GM12878 (cell line): Measurements from ENCODE around the gene B4GALNT4. TPM values are rescaled to one million over a fixed set of nuclear protein-coding genes. Genes with fewer than 3 reads are reported as not detected.

Source experiments
- ATAC-seq: fragments of 200-7000 bp; cut with Tn5 transposase; 3 replicates; pipeline ENCODE4 v1.9.1; 2020; ENCODE audit warnings: mild to moderate bottlenecking, moderate library complexity
- BruUV-seq: library from RNA; stranded (reverse); fragments of 400-500 nt; replicated peaks from 2 replicates; lab custom pipeline; 2021; lab: Mats Ljungman, UMichigan
- CTCF ChIA-PET: fragments of 300-600 bp; sonication (Branson Sonifier 250); formaldehyde crosslinking; extraction: SDS; loops from one replicate; lab custom pipeline; 2021; ENCODE audit warnings: inconsistent platforms; lab: Yijun Ruan, JAX
- POLR2A ChIA-PET: fragments of 350-600 bp; formaldehyde crosslinking; extraction: SDS; loops from one replicate; lab custom pipeline; 2021; ENCODE audit warnings: inconsistent platforms; lab: Charles Lee
- RAD21 ChIA-PET: fragments of 300-600 bp; sonication (Branson Sonifier 250); formaldehyde crosslinking; loops from one replicate; lab custom pipeline; 2023; ENCODE audit warnings: antibody characterized with exemption; ENCODE audit not compliant: unreplicated experiment; lab: Charles Lee
- SMC1A ChIA-PET: fragments of 300-600 bp; sonication (Branson Sonifier 250); formaldehyde crosslinking; loops from one replicate; lab custom pipeline; 2023; ENCODE audit not compliant: unreplicated experiment, uncharacterized antibody; lab: Charles Lee
- DNase-seq: peaks from one replicate; pipeline ENCODE4 v3.0.0-alpha.2; 2011; ENCODE audit warnings: low read depth, low spot score
- FAIRE-seq: peaks from 3 replicates; lab custom pipeline; 2011; peaks lifted over from hg19 to GRCh38; lab: Jason Lieb, UNC
- H2AFZ ChIP-seq: 2 replicates; pipeline ENCODE4 v1.6.0; 2011; ENCODE audit warnings: low read depth, low read length, control low read depth; ENCODE audit not compliant: control insufficient read depth
- H3K27ac ChIP-seq: 2 replicates; pipeline ENCODE4 v1.5.1; 2011; ENCODE audit warnings: control low read depth; ENCODE audit not compliant: control insufficient read depth, insufficient read depth
- H3K27me3 ChIP-seq, 2 experiments: replicated peaks in 1 of 2; 2 replicates each; pipeline versions ENCODE4 v1.6.0 to v1.6.1; 2011; ENCODE audit warnings: low read length in 1 of 2; ENCODE audit not compliant: control insufficient read depth in 2 of 2, insufficient read depth in 2 of 2
- H3K36me3 ChIP-seq, 2 experiments: 2 replicates each; pipeline ENCODE4 v1.5.1; 2011; ENCODE audit warnings: low read length in 1 of 2; ENCODE audit not compliant: control insufficient read depth in 2 of 2, insufficient read depth in 2 of 2
- H3K4me1 ChIP-seq: 2 replicates; pipeline ENCODE4 v1.6.1; 2011; ENCODE audit warnings: mild to moderate bottlenecking, low read length, moderate library complexity, mixed read lengths; ENCODE audit not compliant: control insufficient read depth, insufficient read depth
- H3K4me2 ChIP-seq: 2 replicates; pipeline ENCODE4 v1.6.0; 2011; ENCODE audit warnings: control low read depth; ENCODE audit not compliant: control insufficient read depth, insufficient read depth
- H3K4me3 ChIP-seq: fragments of 200-600 bp; sonication (generic); 2 replicates; pipeline ENCODE4 v1.5.1; 2016
- H3K79me2 ChIP-seq: 2 replicates; pipeline ENCODE4 v1.6.0; 2011; ENCODE audit warnings: low read length; ENCODE audit not compliant: control insufficient read depth, insufficient read depth
- H3K9ac ChIP-seq: 2 replicates; pipeline ENCODE4 v1.8.0; 2011; ENCODE audit warnings: low read length, control low read depth, mixed read lengths; ENCODE audit not compliant: control insufficient read depth, insufficient read depth
- H3K9me3 ChIP-seq: replicated peaks from 3 replicates; pipeline ENCODE4 v1.5.1; 2011; ENCODE audit warnings: mild to moderate bottlenecking, low read length; ENCODE audit not compliant: control insufficient read depth, insufficient read depth
- H4K20me1 ChIP-seq: 2 replicates; pipeline ENCODE4 v1.6.0; 2011; ENCODE audit not compliant: control insufficient read depth, insufficient read depth
- ATF7 ChIP-seq: fragments of 450-650 bp; IDR thresholded peaks from 2 replicates; pipeline ENCODE4 v1.6.1; 2016; ENCODE audit warnings: low read depth, mild to moderate bottlenecking
- BCLAF1 ChIP-seq: fragments of 450-650 bp; IDR thresholded peaks from 2 replicates; pipeline ENCODE4 v1.6.1; 2017; ENCODE audit warnings: antibody characterized with exemption, mild to moderate bottlenecking, moderate library complexity
- BMI1 ChIP-seq: fragments of 450-650 bp; IDR thresholded peaks from 2 replicates; pipeline ENCODE4 v1.6.1; 2016; ENCODE audit warnings: mild to moderate bottlenecking, moderate library complexity, borderline replicate concordance
- CEBPZ ChIP-seq: fragments of 150-350 bp; IDR thresholded peaks from 2 replicates; pipeline ENCODE4 v1.6.1; 2016; ENCODE audit warnings: low read depth, low read length
- CHD1 ChIP-seq: IDR thresholded peaks from 2 replicates; pipeline ENCODE4 v1.6.1; 2012; ENCODE audit warnings: low read depth, low read length, improper control_type of control experiment
- MEF2B ChIP-seq: fragments of 450-650 bp; IDR thresholded peaks from 2 replicates; pipeline ENCODE4 v1.6.1; 2018; ENCODE audit warnings: mild to moderate bottlenecking, moderate library complexity; ENCODE audit not compliant: partially characterized antibody, poor library complexity, severe bottlenecking
- MLLT1 ChIP-seq: fragments of 450-650 bp; IDR thresholded peaks from 2 replicates; pipeline ENCODE4 v1.6.1; 2016; ENCODE audit warnings: mild to moderate bottlenecking
- MTA2 ChIP-seq: fragments of 450-650 bp; IDR thresholded peaks from 2 replicates; pipeline ENCODE4 v1.6.1; 2016; ENCODE audit warnings: low read depth, mild to moderate bottlenecking, moderate library complexity
- NR2C1 ChIP-seq: fragments of 450-650 bp; IDR thresholded peaks from 2 replicates; pipeline ENCODE4 v1.6.1; 2017; ENCODE audit warnings: antibody characterized with exemption, mild to moderate bottlenecking, moderate library complexity
- PBX3 ChIP-seq: IDR thresholded peaks from 2 replicates; pipeline ENCODE4 v1.6.1; 2011; ENCODE audit warnings: mild to moderate bottlenecking, low read depth, low read length, moderate library complexity; ENCODE audit not compliant: insufficient replicate concordance
- ZNF384 ChIP-seq: IDR thresholded peaks from 2 replicates; pipeline ENCODE4 v1.6.1; 2012; ENCODE audit warnings: low read depth, mild to moderate bottlenecking, low read length, improper control_type of control experiment, borderline replicate concordance
- WGBS: methylation state at CpG from one replicate; pipeline ENCODE4 v1.1.6; 2016; ENCODE audit warnings: low lambda C conversion rate; ENCODE audit not compliant: insufficient replicate concordance, insufficient coverage; ENCODE audit errors: missing lambda C conversion rate; 5-methylcytosine and 5-hydroxymethylcytosine counted together
- in situ Hi-C: fragments of 300-500 bp; cut with MboI; formaldehyde crosslinking; loops from 9 replicates; pipeline ENCODE4 v1.14.3; 2018; ENCODE audit warnings: mixed read lengths
- intact Hi-C: fragments of 100-400 bp; cut with micrococcal nuclease; formaldehyde crosslinking; loops from one replicate; pipeline ENCODE4 v1.14.2; 2022; ENCODE audit not compliant: unreplicated experiment
- polyA plus RNA-seq, 11 experiments: library from polyadenylated mRNA; depleted of rRNA in 4 of 11; unstranded in 6 of 11; stranded (reverse) in 5 of 11; fragments of >200 nt; fragmentation: Nextera tagmentation in 4 of 11; fragmentation: Illumina TruSeq in 1 of 11; extraction: Ambion mirVana in 4 of 11; extraction: Trizol in 1 of 11; gene quantifications; 1 replicate in 1 of 11; 2 replicates in 10 of 11; pipeline versions ENCODE4 v1.2.1 to v1.2.3, GENCODE V29; 2011 to 2016; ENCODE audit warnings: inconsistent platforms in 2 of 11, missing spikeins in 2 of 11, low read depth in 1 of 11
- total RNA-seq, 4 experiments: library from RNA; depleted of rRNA in 3 of 4; stranded (reverse); fragments of >200 nt in 3 of 4; fragmentation: Illumina TruSeq in 1 of 4; extraction: Trizol in 1 of 4; gene quantifications; 2 replicates each; pipeline versions ENCODE4 v1.2.1 to v1.2.3, GENCODE V29; 2013 to 2021
- TF ChIP-seq, protein P1 (sequence below): fragments of 450-650 bp; IDR thresholded peaks from 2 replicates; pipeline ENCODE4 v1.6.1; 2016; ENCODE audit warnings: mild to moderate bottlenecking

B4GALNT4 gene
- total and polyA plus RNA-seq, 10 of the 15 experiments (the other 5 are each of a cell fraction or from before 2014, with no cell fraction given) = 0.04 to 0.82 (median 0.40) TPM; not detected in 6

GRCh38 chr11:368414-369335, 624 bp upstream of the B4GALNT4 start:
- ATAC-seq = no peak
- intact Hi-C loops = no loop called here
- peaks cover 4 to 8% of the 10 kb centered on the region in 2 experiments; a peak in 3 of 4 replicates for H3K27me3 ChIP-seq
- H3K79me2 ChIP-seq = no peaks in the 10 kb centered on the region
- no peaks in the 10 kb centered on the region for H4K20me1 ChIP-seq
- H3K4me1 ChIP-seq = no peaks in the 10 kb centered on the region
- no peak for FAIRE-seq
- no peak overlapping the region for H3K4me3 ChIP-seq
- POLR2A ChIA-PET = no interaction called here
- no peaks in the 10 kb centered on the region for H3K9me3 ChIP-seq
- no peaks in the 10 kb centered on the region for H3K36me3 ChIP-seq
- SMC1A ChIA-PET = no interaction called here
- H3K27ac ChIP-seq = no peak overlapping the region
- no peak overlapping the region for H2AFZ ChIP-seq
- CTCF ChIA-PET = no interaction called here
- 33% methylated on average over 17 of the region's 61 CpGs for WGBS
- H3K4me2 ChIP-seq = no peak overlapping the region
- in situ Hi-C loops = loop anchor here (10.0 kb wide), 1 partner anchor 164 kb away; the partner anchor contains the start of genes BET1L and RIC8A
- no TSS peak for BruUV-seq
- no peak for DNase-seq
- no peak overlapping the region for H3K9ac ChIP-seq
- RAD21 ChIA-PET = no interaction called here
- TF ChIP-seq MEF2B = no peak
- no peak for TF ChIP-seq MLLT1
- TF ChIP-seq CHD1 = no peak
- TF ChIP-seq MTA2 = no peak
- no peak for TF ChIP-seq NR2C1
- TF ChIP-seq CEBPZ = no peak
- no peak for TF ChIP-seq ATF7
- no peak for TF ChIP-seq BMI1
- TF ChIP-seq, protein P1, sequence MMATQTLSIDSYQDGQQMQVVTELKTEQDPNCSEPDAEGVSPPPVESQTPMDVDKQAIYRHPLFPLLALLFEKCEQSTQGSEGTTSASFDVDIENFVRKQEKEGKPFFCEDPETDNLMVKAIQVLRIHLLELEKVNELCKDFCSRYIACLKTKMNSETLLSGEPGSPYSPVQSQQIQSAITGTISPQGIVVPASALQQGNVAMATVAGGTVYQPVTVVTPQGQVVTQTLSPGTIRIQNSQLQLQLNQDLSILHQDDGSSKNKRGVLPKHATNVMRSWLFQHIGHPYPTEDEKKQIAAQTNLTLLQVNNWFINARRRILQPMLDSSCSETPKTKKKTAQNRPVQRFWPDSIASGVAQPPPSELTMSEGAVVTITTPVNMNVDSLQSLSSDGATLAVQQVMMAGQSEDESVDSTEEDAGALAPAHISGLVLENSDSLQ = no peak
- no peak for TF ChIP-seq PBX3
- TF ChIP-seq ZNF384 = no peak
- TF ChIP-seq BCLAF1 = no peak
